HepG2 (cell line): ENCODE data around the gene CUL5. TPM values are rescaled to one million over a fixed set of nuclear protein-coding genes. Genes with fewer than 3 reads are reported as not detected.

Experiments used
- ATAC-seq: fragments of 200-7000 bp; cut with Tn5 transposase; 3 replicates; pipeline ENCODE4 v1.9.1; 2020; ENCODE audit warnings: mild to moderate bottlenecking, moderate library complexity
- BruUV-seq: library from RNA; stranded (reverse); fragments of 400-500 nt; replicated peaks from 2 replicates; lab custom pipeline; 2021; lab: Mats Ljungman, UMichigan
- CTCF ChIA-PET: fragments of 300-600 bp; formaldehyde crosslinking; extraction: SDS; loops from one replicate; lab custom pipeline; 2021; ENCODE audit warnings: low total read pairs, inconsistent platforms, low intra/inter-chr PET ratio; lab: Yijun Ruan, JAX
- POLR2A ChIA-PET: fragments of 350-600 bp; sonication (Branson Sonifier 250); formaldehyde crosslinking; loops from one replicate; lab custom pipeline; 2020; ENCODE audit warnings: antibody characterized with exemption, inconsistent platforms; lab: Yijun Ruan, JAX
- DNase-seq: peaks from one replicate; pipeline ENCODE4 v3.0.0-alpha.2; 2015; ENCODE audit warnings: low spot score
- FAIRE-seq: peaks from 3 replicates; lab custom pipeline; 2011; peaks lifted over from hg19 to GRCh38; lab: Jason Lieb, UNC
- H2AFZ ChIP-seq: one replicate; pipeline ENCODE4 v1.6.1; 2011; ENCODE audit warnings: low read length, inconsistent platforms
- H3K27ac ChIP-seq: fragments of 300-600 bp; 3 replicates; pipeline ENCODE4 v1.8.0; 2011; ENCODE audit warnings: mixed run types, mild to moderate bottlenecking, mixed read lengths, low read length, inconsistent platforms; ENCODE audit not compliant: insufficient read depth; ENCODE audit errors: extremely low read length
- H3K27me3 ChIP-seq, 2 experiments: fragments of 200-600 bp in 1 of 2; 2 replicates in 1 of 2; 3 replicates in 1 of 2; pipeline versions ENCODE4 v1.6.0 to v1.8.0; 2011; ENCODE audit warnings: low read length in 2 of 2, mild to moderate bottlenecking in 2 of 2, moderate library complexity in 2 of 2, inconsistent platforms in 1 of 2; ENCODE audit not compliant: insufficient read depth in 2 of 2, control insufficient read depth in 1 of 2
- H3K36me3 ChIP-seq, 2 experiments: fragments of 200-600 bp in 1 of 2; replicated peaks in 1 of 2; 2 replicates in 1 of 2; 3 replicates in 1 of 2; pipeline versions ENCODE4 v1.5.1 to v1.8.0; 2011; ENCODE audit warnings: low read length in 2 of 2, inconsistent platforms in 1 of 2; ENCODE audit not compliant: insufficient read depth in 2 of 2, control insufficient read depth in 1 of 2
- H3K4me1 ChIP-seq: 2 replicates; pipeline ENCODE4 v1.5.1; 2012; ENCODE audit warnings: low read length, inconsistent platforms; ENCODE audit not compliant: insufficient read depth
- H3K4me2 ChIP-seq: 2 replicates; pipeline ENCODE4 v1.6.0; 2011; ENCODE audit warnings: low read depth, low read length, inconsistent platforms
- H3K4me3 ChIP-seq, 3 experiments: fragments of 200-600 bp in 1 of 3; sonication (generic), shearing (Covaris generic) in 1 of 3; replicated peaks in 1 of 3; 2 replicates each; pipeline ENCODE4 v1.5.1; 2011 to 2016; ENCODE audit warnings: low read length in 3 of 3, inconsistent platforms in 2 of 3, low read depth in 2 of 3, mild to moderate bottlenecking in 2 of 3, control low read depth in 1 of 3, mixed read lengths in 1 of 3; ENCODE audit not compliant: insufficient read depth in 1 of 3
- H3K79me2 ChIP-seq: one replicate; pipeline ENCODE4 v1.6.1; 2011; ENCODE audit warnings: low read length, inconsistent platforms; ENCODE audit not compliant: insufficient read depth
- H3K9ac ChIP-seq: 2 replicates; pipeline ENCODE4 v1.6.0; 2011; ENCODE audit warnings: mild to moderate bottlenecking, low read depth, low read length, inconsistent platforms; ENCODE audit not compliant: insufficient read depth
- H3K9me3 ChIP-seq: 2 replicates; pipeline ENCODE4 v1.5.1; 2012; ENCODE audit warnings: mild to moderate bottlenecking, low read length
- H4K20me1 ChIP-seq: 2 replicates; pipeline ENCODE4 v1.6.0; 2011; ENCODE audit warnings: inconsistent platforms, mild to moderate bottlenecking, low read length, moderate library complexity; ENCODE audit not compliant: insufficient read depth
- ATRX ChIP-seq: sonication (generic); formaldehyde crosslinking; IDR thresholded peaks from 2 replicates; pipeline ENCODE4 v1.4.0; 2020; ENCODE audit warnings: missing genetic modification reagents, borderline replicate concordance
- CC2D1A ChIP-seq: sonication (generic); formaldehyde crosslinking; IDR thresholded peaks from 2 replicates; pipeline ENCODE4 v1.8.1; 2023; ENCODE audit warnings: mild to moderate bottlenecking, missing genetic modification reagents
- NFAT5 ChIP-seq: sonication (generic); formaldehyde crosslinking; IDR thresholded peaks from 2 replicates; pipeline ENCODE4 v1.4.0; 2020; ENCODE audit warnings: missing genetic modification reagents
- NFE2L1 ChIP-seq: sonication (generic); formaldehyde crosslinking; IDR thresholded peaks from 2 replicates; pipeline ENCODE4 v1.4.0; 2020; ENCODE audit warnings: missing genetic modification reagents, mild to moderate bottlenecking, borderline replicate concordance
- REPIN1 ChIP-seq: sonication (generic); formaldehyde crosslinking; IDR thresholded peaks from 2 replicates; pipeline ENCODE4 v1.8.0; 2022; ENCODE audit warnings: missing genetic modification reagents, low read depth, mild to moderate bottlenecking, borderline replicate concordance
- SALL1 ChIP-seq: sonication (generic); formaldehyde crosslinking; IDR thresholded peaks from 2 replicates; pipeline ENCODE4 v1.8.0; 2022; ENCODE audit warnings: mild to moderate bottlenecking, missing genetic modification reagents
- THAP7 ChIP-seq: sonication (generic); formaldehyde crosslinking; IDR thresholded peaks from 2 replicates; pipeline ENCODE4 v1.8.1; 2023; ENCODE audit warnings: mild to moderate bottlenecking, missing genetic modification reagents
- TRIM24 ChIP-seq: sonication (generic); formaldehyde crosslinking; IDR thresholded peaks from 2 replicates; pipeline ENCODE4 v1.8.0; 2022; ENCODE audit warnings: mild to moderate bottlenecking, missing genetic modification reagents
- USF2 ChIP-seq, 2 experiments: sonication (generic) in 1 of 2; formaldehyde crosslinking in 1 of 2; IDR thresholded peaks; 2 replicates each; pipeline versions ENCODE4 v1.5.1 to v1.6.1; 2011 to 2020; ENCODE audit warnings: borderline replicate concordance in 1 of 2, low read depth in 1 of 2, low read length in 1 of 2, mild to moderate bottlenecking in 1 of 2, missing genetic modification reagents in 1 of 2, moderate library complexity in 1 of 2
- ZBTB21 ChIP-seq: sonication (generic); formaldehyde crosslinking; IDR thresholded peaks from 2 replicates; pipeline ENCODE4 v1.4.0; 2020; ENCODE audit warnings: missing genetic modification reagents
- ZNF232 ChIP-seq: sonication (generic); formaldehyde crosslinking; IDR thresholded peaks from 2 replicates; pipeline ENCODE4 v1.4.0; 2020; ENCODE audit warnings: missing genetic modification reagents, borderline replicate concordance
- ZNF652 ChIP-seq: IDR thresholded peaks from 2 replicates; pipeline ENCODE4 v1.6.1; 2016; ENCODE audit warnings: low read depth, borderline replicate concordance
- ZNF777 ChIP-seq: sonication (generic); formaldehyde crosslinking; IDR thresholded peaks from 2 replicates; pipeline ENCODE4 v1.4.0; 2020; ENCODE audit warnings: missing genetic modification reagents
- ZSCAN30 ChIP-seq: sonication (generic); formaldehyde crosslinking; IDR thresholded peaks from 2 replicates; pipeline ENCODE4 v1.5.0; 2020; ENCODE audit warnings: mild to moderate bottlenecking, missing genetic modification reagents
- WGBS: methylation state at CpG from one replicate; pipeline ENCODE4 v1.1.6; 2017; ENCODE audit warnings: low lambda C conversion rate; 5-methylcytosine and 5-hydroxymethylcytosine counted together
- in situ Hi-C: cut with HindIII; loops from 2 replicates; pipeline ENCODE4 v1.10.0; 2017; ENCODE audit warnings: low pct_unique_long_range_greater_than_20kb; ENCODE audit not compliant: extremely low pct_ligation_motif_present
- intact Hi-C: fragments of 100-400 bp; cut with micrococcal nuclease; formaldehyde crosslinking; loops from one replicate; pipeline ENCODE4 v1.10.0; 2022; ENCODE audit not compliant: unreplicated experiment
- polyA plus RNA-seq, 8 experiments: library from polyadenylated mRNA; depleted of rRNA in 3 of 8; stranded (reverse) in 7 of 8; unstranded in 1 of 8; fragments of >200 nt; fragmentation: Illumina TruSeq in 4 of 8; extraction: Trizol in 4 of 8; gene quantifications; 2 replicates each; pipeline versions ENCODE4 v1.2.1 to v1.2.3, GENCODE V29; 2011 to 2016; ENCODE audit warnings: low read depth in 4 of 8, missing spikeins in 1 of 8, mixed read lengths in 1 of 8; ENCODE audit not compliant: insufficient read depth in 1 of 8
- total RNA-seq, 5 experiments: library from RNA; depleted of rRNA; stranded (reverse); fragments of >200 nt; fragmentation: Illumina TruSeq; extraction: Trizol; gene quantifications; 2 replicates each; pipeline ENCODE4 v1.2.3, GENCODE V29; 2016; ENCODE audit warnings: low read depth in 1 of 5

Gene CUL5
- total and polyA plus RNA-seq, 2 of the 13 experiments (the other 11 are each of a cell fraction or from before 2014, with no cell fraction given) = 7.0 to 24.7 TPM

- CTCF ChIA-PET = interaction anchor here (0.7 kb wide), 1 partner anchor 36 kb away, joined by 3 read pairs; no protein-coding TSS in a partner anchor
- H3K4me3 ChIP-seq = no peak overlapping the region
- in situ Hi-C loops (loop anchor here (10.0 kb wide), 1 partner anchor 647 kb away; no protein-coding TSS in a partner anchor), intact Hi-C loops (loop anchor here (1.0 to 10.0 kb wide), 2 partner anchors 117 to 647 kb away; partner anchors contain the start of gene ACAT1)
- no peaks in the 10 kb centered on the region for H3K9me3 ChIP-seq
- H2AFZ ChIP-seq = no peak overlapping the region
- BruUV-seq = no TSS peak
- DNase-seq (no peak), FAIRE-seq (no peak), ATAC-seq (no peak)
- H3K9ac ChIP-seq = no peak overlapping the region
- no peaks in the 10 kb centered on the region for H3K27me3 ChIP-seq
- H3K4me2 ChIP-seq = no peak overlapping the region
- 0 out of 5 replicates have a peak, but pooled peaks cover 0 to 2% of the 10 kb centered on the region in 2 experiments for H3K36me3 ChIP-seq
- 93% methylated on average over 18 of the region's 18 CpGs for WGBS
- H4K20me1 ChIP-seq = peaks cover 8% of the 10 kb centered on the region
- POLR2A ChIA-PET = no interaction called here
- peaks cover 26% of the 10 kb centered on the region for H3K4me1 ChIP-seq
- no peak overlapping the region for H3K27ac ChIP-seq
- peaks cover 40% of the 10 kb centered on the region for H3K79me2 ChIP-seq
- TF ChIP-seq REPIN1 (CRISPR knock-in tag) (no peak), SALL1 (CRISPR knock-in tag) (no peak), NFAT5 (CRISPR knock-in tag) (no peak), TRIM24 (no peak), NFE2L1 (CRISPR knock-in tag) (no peak), ATRX (CRISPR knock-in tag) (no peak), USF2 (IDR thresholded peaks at IDR 0.05; ENCODE audit: low read depth, low read length) (no peak), USF2 (CRISPR knock-in tag; IDR thresholded peaks at IDR 0.05; ENCODE audit: borderline replicate concordance) (no peak), THAP7 (CRISPR knock-in tag) (no peak), ZNF777 (CRISPR knock-in tag) (no peak), ZBTB21 (no peak), CC2D1A (CRISPR knock-in tag) (no peak), ZSCAN30 (CRISPR knock-in tag) (no peak), ZNF652 (no peak), ZNF232 (no peak)
These were observed 879 bp upstream of the CUL5 start for GRCh38 chr11:108007819-108008218.
